GM19395 (cell line): ENCODE results near the gene WASHC3.
"Not testable (repeated sequence)": the region's sequence is repeated elsewhere in the genome, so short reads cannot be mapped to it uniquely, and the experiment has no call there.

Experiments used
- ATAC-seq: cut with Tn5 transposase; IDR thresholded peaks from one replicate; pipeline ENCODE4 v1.9.1; 2021; ENCODE audit warnings: mild to moderate bottlenecking, moderate library complexity; ENCODE audit not compliant: unreplicated experiment

The WASHC3 gene

DNA sequence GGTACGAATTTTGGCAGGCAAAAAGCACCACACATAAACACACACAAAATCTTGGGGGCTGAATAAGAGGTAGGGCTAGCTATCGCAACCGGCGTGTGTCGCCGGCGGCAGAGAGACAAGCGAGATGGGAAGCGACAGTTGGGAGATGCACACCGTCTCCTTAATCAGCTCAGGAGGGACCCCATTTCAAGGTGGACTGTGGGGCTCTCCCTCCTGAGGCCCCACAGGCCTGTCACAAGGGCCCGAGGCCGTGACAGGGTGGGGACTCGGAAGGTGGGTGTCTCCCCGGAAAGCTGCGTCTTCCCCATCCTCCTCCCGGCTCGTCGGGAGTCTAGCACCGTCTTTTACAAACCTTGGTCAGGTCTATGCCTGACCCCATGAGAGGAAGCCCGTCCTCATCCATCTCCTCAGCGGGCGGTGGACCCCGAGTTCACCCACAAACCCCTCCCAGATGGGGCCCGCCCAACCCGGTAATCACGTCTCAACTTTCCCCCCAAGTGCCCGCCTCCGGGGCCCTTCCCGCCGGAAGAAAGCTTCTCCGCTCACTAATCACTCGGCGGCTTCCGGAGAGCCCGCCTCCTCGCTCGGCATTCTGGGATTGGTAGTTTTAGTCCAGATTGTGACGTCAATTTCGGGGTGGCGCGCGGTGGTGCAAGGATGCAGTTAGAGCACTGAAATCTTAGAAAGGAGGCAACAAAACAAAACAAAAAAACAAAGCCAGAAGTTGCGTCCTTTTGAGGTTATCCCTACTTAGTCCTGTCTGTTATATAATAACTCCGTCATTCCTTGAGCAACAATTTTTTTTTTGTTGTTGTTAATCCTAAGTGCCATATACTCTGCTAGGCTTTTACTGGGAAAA, at the start of gene WASHC3:
WASHC3 (minus strand) TSS at position 432 of the 859 bp plus-strand sequence; CDS start at position 403, 29 bp downstream.
- ATAC-seq: peak; percentile 96

DNA sequence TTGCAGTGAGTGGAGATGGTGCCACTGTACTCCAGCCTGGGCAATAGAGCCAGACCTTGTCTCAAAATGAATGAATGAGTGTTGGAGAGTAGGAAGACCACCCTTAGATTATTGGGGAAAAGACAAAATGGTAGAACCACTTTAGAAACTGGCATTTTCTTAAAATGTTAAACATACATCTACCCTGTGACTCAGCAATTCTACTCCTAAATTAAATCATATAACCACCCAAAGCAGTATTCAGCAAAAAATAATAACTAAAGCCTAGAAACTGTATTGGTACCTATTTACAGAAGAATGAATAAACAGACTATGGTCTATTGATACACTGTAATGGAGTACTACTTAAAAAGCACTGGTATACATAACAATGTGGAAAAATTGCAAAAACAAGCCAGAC, 49.0 kb upstream of the WASHC3 start:
- no peak for ATAC-seq

GRCh38 chr12:102107970-102108369, 46.2 kb upstream of the WASHC3 start:
- ATAC-seq: no peak

- no peak for ATAC-seq
Observed at GRCh38 chr12:102106905-102107304, 45.1 kb upstream of the WASHC3 start.

GRCh38 chr12:102096855-102097254, 35.1 kb upstream of the WASHC3 start:
- ATAC-seq: no peak

- ATAC-seq: no peak
Observed at GRCh38 chr12:102095677-102096263, 34.0 kb upstream of the WASHC3 start.

- no peak for ATAC-seq
Observed at GRCh38 chr12:102093319-102093718, 31.5 kb upstream of the WASHC3 start.

DNA sequence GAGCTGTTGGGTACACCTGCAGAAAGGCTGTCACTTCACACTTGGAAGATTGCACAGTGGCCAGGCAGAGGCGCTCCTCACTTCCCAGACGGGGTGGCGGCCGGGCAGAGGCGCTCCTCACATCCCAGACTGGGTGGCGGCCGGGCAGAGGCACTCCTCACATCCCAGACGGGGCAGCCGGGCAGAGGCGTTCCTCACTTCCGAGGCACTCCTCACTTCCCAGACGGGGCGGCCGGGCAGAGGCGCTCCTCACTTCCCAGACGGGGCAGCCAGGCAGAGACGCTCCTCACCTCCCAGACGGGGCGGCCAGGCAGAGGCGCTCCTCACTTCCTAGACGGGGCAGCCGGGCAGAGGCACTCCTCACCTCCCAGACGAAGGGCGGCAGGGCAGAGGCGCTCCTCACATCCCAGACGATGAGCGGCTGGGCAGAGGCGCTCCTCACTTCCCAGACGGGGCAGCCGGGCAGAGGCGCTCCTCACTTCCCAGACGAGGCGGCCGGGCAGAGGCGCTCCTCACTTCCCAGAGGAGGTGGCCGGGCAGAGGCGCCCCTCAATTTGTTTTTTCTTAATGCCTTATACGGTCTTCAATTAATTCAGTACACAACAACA, 27.5 kb upstream of the WASHC3 start:
- ATAC-seq: not testable (repeated sequence)

DNA sequence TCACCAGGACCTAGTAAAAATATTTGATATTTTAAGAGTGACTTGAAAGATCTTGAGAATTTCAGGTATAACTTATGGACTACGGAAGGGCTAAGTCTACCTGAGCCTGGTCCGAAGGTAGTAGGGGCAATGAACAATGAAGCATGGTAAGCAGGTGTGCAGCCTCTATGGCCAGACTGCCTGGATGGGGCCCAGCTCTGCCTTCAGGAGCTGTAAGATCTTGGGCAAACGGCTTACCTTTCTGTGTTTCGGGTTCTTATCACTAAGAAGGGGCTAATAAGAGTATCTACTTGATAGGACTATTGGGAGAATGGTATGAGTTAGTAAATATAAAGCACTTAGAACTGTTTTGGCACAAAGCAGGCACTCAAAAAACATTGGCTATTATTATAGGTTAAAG, 19.1 kb upstream of the WASHC3 start:
- ATAC-seq: no peak

- ATAC-seq: not testable (repeated sequence)
Observed at GRCh38 chr12:102072092-102072491, 10.3 kb upstream of the WASHC3 start.

- no peak for ATAC-seq
Observed at GRCh38 chr12:102069707-102070106, 7.9 kb upstream of the WASHC3 start.

GRCh38 chr12:102067574-102068258, 5.9 kb upstream of the WASHC3 start:
- no peak for ATAC-seq

DNA sequence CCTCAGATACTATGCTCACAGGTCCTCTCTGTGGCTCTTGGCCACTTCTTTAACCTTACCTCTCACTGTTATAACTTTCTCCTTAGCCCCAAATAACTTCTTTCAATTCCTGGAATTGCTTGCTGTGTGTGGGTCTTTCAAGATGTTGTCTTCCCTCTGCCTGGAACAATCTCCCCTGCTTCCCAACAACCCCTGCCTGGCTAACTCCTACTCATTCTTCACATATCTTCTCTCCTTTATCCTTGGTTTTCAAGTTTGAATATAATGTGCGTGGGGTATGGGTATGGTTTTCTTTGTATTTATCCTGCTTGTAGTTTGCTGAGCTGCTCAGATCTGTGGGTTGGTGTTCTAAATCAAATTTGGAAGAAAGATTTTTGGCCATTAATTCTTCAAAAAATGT, 2.7 kb upstream of the WASHC3 start:
- no peak for ATAC-seq

GRCh38 chr12:102063069-102063468, 1.3 kb upstream of the WASHC3 start:
- no peak for ATAC-seq

DNA sequence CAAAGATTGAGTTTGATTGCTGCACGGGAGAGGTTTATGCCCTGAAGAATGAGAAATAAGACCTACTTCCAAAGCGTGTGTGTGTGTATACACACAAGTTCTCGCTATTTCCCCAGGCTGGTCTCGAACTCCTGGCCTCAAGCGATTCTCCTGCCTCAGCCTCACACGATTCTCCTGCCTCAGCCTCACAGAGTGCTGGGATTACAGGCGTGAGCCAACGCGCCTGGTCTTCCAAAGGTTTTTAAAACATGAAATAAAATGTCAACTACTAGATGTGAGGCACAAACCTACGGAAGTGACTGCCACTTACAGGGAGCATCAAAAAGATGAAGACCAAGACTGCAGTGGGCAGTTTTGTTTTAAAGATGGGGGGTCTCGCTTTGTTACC, 622 bp upstream of the WASHC3 start:
- no peak for ATAC-seq

DNA sequence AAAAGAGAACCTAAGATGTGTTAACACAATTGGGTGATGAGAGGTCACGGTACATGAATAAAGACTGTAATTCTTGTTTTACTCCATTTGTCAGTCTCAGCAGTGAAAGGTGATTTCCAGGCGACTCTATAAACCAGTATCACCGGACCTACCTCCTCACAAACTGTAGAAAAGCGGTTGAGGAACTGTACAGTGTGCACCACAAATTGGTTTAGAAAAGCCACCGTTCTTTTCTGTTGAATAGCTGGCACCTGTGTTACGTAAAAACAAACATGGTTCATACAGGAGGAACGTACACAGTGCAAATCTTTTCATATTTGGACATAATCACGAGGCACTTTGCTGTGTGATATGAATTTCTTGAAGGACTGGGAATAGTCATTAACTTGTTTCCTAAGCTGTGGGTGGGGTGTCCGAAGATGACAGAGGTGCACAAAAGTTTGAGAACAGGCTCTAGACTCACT, 663 bp downstream of the WASHC3 start:
- ATAC-seq: peak; percentile 39

DNA sequence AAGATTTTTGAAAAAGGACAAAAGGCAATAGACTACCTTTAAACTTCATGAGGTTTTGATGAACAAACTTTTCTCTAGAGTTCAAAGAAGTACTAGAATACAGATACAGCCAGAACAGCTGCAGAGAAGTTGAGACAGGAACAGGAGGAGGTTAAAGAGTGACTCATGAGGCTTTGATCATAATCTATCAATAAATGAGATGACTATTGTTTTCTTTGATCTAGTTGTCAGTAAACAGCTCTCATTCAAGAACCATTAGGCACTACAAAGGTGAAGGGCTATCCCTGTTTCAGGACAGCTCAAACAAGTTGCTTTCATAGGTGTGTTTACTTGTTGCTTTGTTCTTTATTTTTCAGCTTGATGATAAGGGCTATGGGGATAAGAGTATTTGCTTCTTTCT, 2.4 kb downstream of the WASHC3 start:
- ATAC-seq: no peak

- ATAC-seq: no peak
Observed at GRCh38 chr12:102054345-102054744, 7.4 kb downstream of the WASHC3 start.

- ATAC-seq: no peak
Observed at GRCh38 chr12:102053062-102053349, 8.8 kb downstream of the WASHC3 start.

DNA sequence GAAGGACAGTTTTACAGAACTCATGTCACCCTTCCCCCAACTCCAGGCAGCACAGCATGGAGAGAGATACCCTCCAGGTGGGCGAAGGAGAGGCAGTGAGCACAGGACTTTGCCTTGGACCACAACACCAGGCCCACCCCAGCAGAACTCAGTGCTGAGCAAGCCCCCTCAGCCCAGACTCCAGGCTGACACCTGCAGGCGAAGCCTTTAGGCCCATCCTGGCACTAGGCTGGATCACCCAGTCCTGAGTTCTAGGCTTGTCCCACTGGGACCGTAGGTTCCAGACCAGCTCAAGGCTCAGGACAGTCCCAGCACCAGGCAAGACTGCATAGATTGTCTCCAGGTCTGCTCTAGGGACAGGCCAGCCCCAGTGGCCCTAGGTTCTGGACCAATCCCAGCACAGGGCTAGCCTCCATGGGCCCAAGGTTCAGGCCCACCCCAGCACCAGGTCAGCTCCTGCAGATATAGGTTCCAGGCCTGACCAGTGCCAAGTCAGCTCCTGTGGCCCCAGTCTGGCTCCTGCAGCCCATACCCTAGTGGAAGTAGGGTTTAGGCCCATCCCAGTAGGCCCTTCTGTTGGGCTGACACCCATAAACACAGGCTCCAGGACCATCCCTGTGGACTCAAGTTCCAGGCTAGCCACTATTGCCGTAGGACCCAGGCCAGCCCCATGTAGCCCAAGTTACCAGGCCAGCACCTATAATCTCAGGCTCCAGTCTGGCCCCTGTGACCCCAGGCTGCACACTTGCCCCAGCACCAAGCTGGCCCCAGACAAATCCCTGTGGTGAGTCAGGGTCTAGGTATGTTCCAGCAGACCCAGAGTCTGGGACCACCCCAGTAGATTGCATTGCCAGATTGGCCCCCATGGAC, 9.4 kb downstream of the WASHC3 start:
- ATAC-seq: no peak
